Measurements from ENCODE around the gene TCF4.

The TCF4 gene

GRCh38 chr18:55323051-55323994 is 264.7 kb downstream of the TCF4 start:
- H3K27me3 Mint-ChIP-seq, result peaks cover 62% of the 10 kb centered on the region
- H3K9me3 Mint-ChIP-seq, result peaks cover 3% of the 10 kb centered on the region
- H3K4me1 Mint-ChIP-seq (ENCODE audit: low read depth), result peaks cover 4% of the 10 kb centered on the region
- H3K4me3 Mint-ChIP-seq, result no peak overlapping the region
- H3K36me3 Mint-ChIP-seq (ENCODE audit: low read depth), result no peaks in the 10 kb centered on the region
- DNase-seq, result no peak
- no peak overlapping the region for H3K27ac Mint-ChIP-seq

- H3K27ac Mint-ChIP-seq, result no peak overlapping the region
- no peak for DNase-seq
- no peaks in the 10 kb centered on the region for H3K36me3 Mint-ChIP-seq (ENCODE audit: low read depth)
- peaks cover 4% of the 10 kb centered on the region for H3K4me1 Mint-ChIP-seq (ENCODE audit: low read depth)
- peaks cover 3% of the 10 kb centered on the region for H3K9me3 Mint-ChIP-seq
- H3K4me3 Mint-ChIP-seq, result peak overlapping the region; percentile 71
- H3K27me3 Mint-ChIP-seq, result peaks cover 65% of the 10 kb centered on the region
Measured at GRCh38 chr18:55322178-55322735, 265.7 kb downstream of the TCF4 start.

- Mint-ChIP-seq H3K27ac (no peak overlapping the region), H3K9me3 (peaks cover 3% of the 10 kb centered on the region), H3K27me3 (peaks cover 65% of the 10 kb centered on the region), H3K4me3 (peak overlapping the region; percentile 71), H3K36me3 (ENCODE audit: low read depth) (no peaks in the 10 kb centered on the region), H3K4me1 (ENCODE audit: low read depth) (peaks cover 4% of the 10 kb centered on the region)
- DNase-seq, result peak; percentile 35
Measured at GRCh38 chr18:55321265-55322177, 266.5 kb downstream of the TCF4 start.

GRCh38 chr18:55320424-55321264 is 267.3 kb downstream of the TCF4 start:
- Mint-ChIP-seq H3K9me3 (peaks cover 3% of the 10 kb centered on the region), H3K27me3 (peaks cover 62% of the 10 kb centered on the region), H3K36me3 (ENCODE audit: low read depth) (no peaks in the 10 kb centered on the region), H3K4me1 (ENCODE audit: low read depth) (peaks cover 4% of the 10 kb centered on the region), H3K4me3 (no peak overlapping the region), H3K27ac (no peak overlapping the region)
- no peak for DNase-seq

GRCh38 chr18:55319459-55320193 is 268.4 kb downstream of the TCF4 start:
- Mint-ChIP-seq H3K27ac (no peak overlapping the region), H3K4me3 (no peak overlapping the region), H3K9me3 (peaks cover 3% of the 10 kb centered on the region), H3K27me3 (peaks cover 52% of the 10 kb centered on the region), H3K4me1 (ENCODE audit: low read depth) (peaks cover 4% of the 10 kb centered on the region), H3K36me3 (ENCODE audit: low read depth) (no peaks in the 10 kb centered on the region)
- DNase-seq, result no peak

- Mint-ChIP-seq H3K27me3 (peaks cover 48% of the 10 kb centered on the region), H3K36me3 (ENCODE audit: low read depth) (no peaks in the 10 kb centered on the region), H3K4me1 (ENCODE audit: low read depth) (peaks cover 4% of the 10 kb centered on the region), H3K9me3 (peaks cover 3% of the 10 kb centered on the region), H3K27ac (no peak overlapping the region), H3K4me3 (no peak overlapping the region)
- DNase-seq, result no peak
Measured at GRCh38 chr18:55318951-55319441, 269.0 kb downstream of the TCF4 start.

GRCh38 chr18:55317864-55318263 is 270.1 kb downstream of the TCF4 start:
- H3K4me3 Mint-ChIP-seq, result no peak overlapping the region
- H3K27ac Mint-ChIP-seq, result no peak overlapping the region
- H3K9me3 Mint-ChIP-seq, result peaks cover 3% of the 10 kb centered on the region
- peaks cover 4% of the 10 kb centered on the region for H3K4me1 Mint-ChIP-seq (ENCODE audit: low read depth)
- DNase-seq, result no peak
- peaks cover 39% of the 10 kb centered on the region for H3K27me3 Mint-ChIP-seq
- no peaks in the 10 kb centered on the region for H3K36me3 Mint-ChIP-seq (ENCODE audit: low read depth)

- Mint-ChIP-seq H3K36me3 (ENCODE audit: low read depth) (no peaks in the 10 kb centered on the region), H3K4me3 (no peak overlapping the region), H3K27me3 (peaks cover 36% of the 10 kb centered on the region), H3K27ac (no peak overlapping the region), H3K4me1 (ENCODE audit: low read depth) (peaks cover 4% of the 10 kb centered on the region), H3K9me3 (peaks cover 3% of the 10 kb centered on the region)
- DNase-seq, result no peak
Measured at GRCh38 chr18:55317324-55317723, 270.7 kb downstream of the TCF4 start.

- Mint-ChIP-seq H3K4me1 (ENCODE audit: low read depth) (peaks cover 3% of the 10 kb centered on the region), H3K4me3 (no peak overlapping the region), H3K36me3 (ENCODE audit: low read depth) (no peaks in the 10 kb centered on the region), H3K9me3 (peaks cover 2% of the 10 kb centered on the region), H3K27ac (no peak overlapping the region), H3K27me3 (peaks cover 31% of the 10 kb centered on the region)
- no peak for DNase-seq
Measured at GRCh38 chr18:55316486-55317184, 271.4 kb downstream of the TCF4 start.

GRCh38 chr18:55314615-55315237 is 273.3 kb downstream of the TCF4 start:
- H3K27ac Mint-ChIP-seq, result no peak overlapping the region
- H3K4me1 Mint-ChIP-seq (ENCODE audit: low read depth), result no peaks in the 10 kb centered on the region
- peaks cover 18% of the 10 kb centered on the region for H3K27me3 Mint-ChIP-seq
- H3K36me3 Mint-ChIP-seq (ENCODE audit: low read depth), result no peaks in the 10 kb centered on the region
- DNase-seq, result no peak
- no peak overlapping the region for H3K4me3 Mint-ChIP-seq
- H3K9me3 Mint-ChIP-seq, result no peaks in the 10 kb centered on the region

- Mint-ChIP-seq H3K27me3 (peaks cover 11% of the 10 kb centered on the region), H3K36me3 (ENCODE audit: low read depth) (no peaks in the 10 kb centered on the region), H3K4me1 (ENCODE audit: low read depth) (no peaks in the 10 kb centered on the region), H3K27ac (no peak overlapping the region), H3K4me3 (no peak overlapping the region), H3K9me3 (no peaks in the 10 kb centered on the region)
- DNase-seq, result no peak
Measured at GRCh38 chr18:55314031-55314430, 274.0 kb downstream of the TCF4 start.

- Mint-ChIP-seq H3K4me1 (ENCODE audit: low read depth) (no peaks in the 10 kb centered on the region), H3K36me3 (ENCODE audit: low read depth) (no peaks in the 10 kb centered on the region), H3K9me3 (no peaks in the 10 kb centered on the region), H3K27me3 (no peaks in the 10 kb centered on the region), H3K4me3 (no peak overlapping the region), H3K27ac (no peak overlapping the region)
- DNase-seq, result no peak
Measured at GRCh38 chr18:55310863-55311262, 277.1 kb downstream of the TCF4 start.
